Karpas-422 (cell line): Measurements from ENCODE around the gene TFF1. TPM values are rescaled to one million over a fixed set of nuclear protein-coding genes. Genes with fewer than 3 reads are reported as not detected.

Experiments
- DNase-seq: peaks from one replicate; pipeline ENCODE4 v3.0.0-alpha.2; 2015
- H2AFZ ChIP-seq: fragments of 200-600 bp; sonication (generic); 2 replicates; pipeline ENCODE4 v1.6.1; 2014; ENCODE audit warnings: antibody characterized with exemption, low read length, mixed read lengths
- H3K27ac ChIP-seq: fragments of 200-600 bp; sonication (generic); 2 replicates; pipeline ENCODE4 v1.5.1; 2014; ENCODE audit warnings: mild to moderate bottlenecking, low read length, moderate library complexity
- H3K27me3 ChIP-seq: fragments of 200-600 bp; sonication (generic); 2 replicates; pipeline ENCODE4 v1.6.1; 2014; ENCODE audit warnings: low read length, mixed read lengths
- H3K36me3 ChIP-seq: fragments of 200-600 bp; sonication (generic); 2 replicates; pipeline ENCODE4 v1.6.1; 2014; ENCODE audit warnings: low read length, mixed read lengths; ENCODE audit not compliant: insufficient read depth
- H3K4me1 ChIP-seq: fragments of 200-600 bp; sonication (generic); 2 replicates; pipeline ENCODE4 v1.6.1; 2014; ENCODE audit warnings: mild to moderate bottlenecking, low read length, mixed read lengths
- H3K4me2 ChIP-seq: fragments of 200-600 bp; sonication (generic); 2 replicates; pipeline ENCODE4 v1.6.1; 2014; ENCODE audit warnings: low read length, low read depth, mild to moderate bottlenecking; ENCODE audit not compliant: poor library complexity, severe bottlenecking
- H3K4me3 ChIP-seq: fragments of 200-600 bp; sonication (generic); 2 replicates; pipeline ENCODE4 v1.5.1; 2014; ENCODE audit warnings: mild to moderate bottlenecking, antibody characterized with exemption, low read length, mixed read lengths
- H3K79me2 ChIP-seq: fragments of 200-600 bp; sonication (generic); 2 replicates; pipeline ENCODE4 v1.6.1; 2014; ENCODE audit warnings: mild to moderate bottlenecking, low read length, mixed read lengths
- H3K9ac ChIP-seq: fragments of 200-600 bp; sonication (generic); 2 replicates; pipeline ENCODE4 v1.6.0; 2014; ENCODE audit warnings: low read length
- H3K9me2 ChIP-seq: fragments of 200-600 bp; sonication (generic), shearing (Covaris generic); replicated peaks from 2 replicates; pipeline ENCODE4 v1.6.0; 2014; ENCODE audit warnings: mild to moderate bottlenecking, low read length, moderate library complexity; ENCODE audit not compliant: insufficient read depth
- H3K9me3 ChIP-seq: fragments of 300-700, 200-600 bp; sonication (generic); 2 replicates; pipeline ENCODE4 v1.6.1; 2014; ENCODE audit warnings: low read length, mixed read lengths
- H4K20me1 ChIP-seq: fragments of 200-600 bp; sonication (generic); 2 replicates; pipeline ENCODE4 v1.6.1; 2014; ENCODE audit warnings: mild to moderate bottlenecking, antibody characterized with exemption, low read length, low read depth; ENCODE audit not compliant: insufficient read depth
- total RNA-seq: library from RNA; depleted of rRNA; stranded (reverse); fragments of >200 nt; shearing (Covaris generic); gene quantifications from 2 replicates; pipeline ENCODE4 v1.2.3, GENCODE V29; 2014; ENCODE audit warnings: low replicate concordance

TFF1 gene
- total RNA-seq, 1 experiment from 2014 or later, result not detected

DNA sequence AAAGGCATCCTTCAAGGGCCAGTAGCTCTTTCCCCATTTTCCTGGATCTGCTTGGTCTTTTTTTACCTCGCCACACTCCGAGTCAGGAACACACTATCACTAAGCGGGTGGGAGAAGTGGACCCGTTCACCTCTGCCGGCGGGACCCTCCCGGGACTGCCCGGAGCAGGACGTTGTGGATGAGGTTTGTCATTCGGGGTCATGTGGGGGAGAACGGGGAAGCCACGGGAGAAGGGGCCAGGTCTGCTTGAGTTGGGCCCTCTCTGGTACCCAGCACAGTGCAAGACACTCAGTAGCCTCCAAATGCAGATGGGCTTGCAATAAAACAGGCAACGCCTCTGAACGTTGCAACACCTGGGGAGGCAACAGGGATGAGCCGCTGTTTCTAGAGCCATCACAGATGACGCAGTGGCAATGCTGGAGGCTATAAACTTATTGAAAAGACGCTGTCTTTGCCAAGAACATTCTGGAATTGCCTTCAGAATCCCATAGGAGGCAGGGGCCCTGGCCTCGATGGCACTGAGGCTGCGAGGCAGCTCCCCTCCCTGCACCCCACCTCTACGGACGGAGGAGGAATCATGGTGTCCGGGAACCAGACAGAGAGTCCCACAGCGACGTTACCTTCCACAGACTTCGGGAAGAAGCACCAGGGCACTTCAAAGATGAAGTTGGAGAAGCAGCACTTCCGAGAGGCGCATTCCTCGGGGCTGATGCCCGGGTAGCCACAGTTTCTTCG, 19.3 kb downstream of the TFF1 start:
- DNase-seq, result no peak
- H3K4me2 ChIP-seq, result no peak overlapping the region
- no peaks in the 10 kb centered on the region for H3K9me2 ChIP-seq
- no peak overlapping the region for H3K9ac ChIP-seq
- H3K79me2 ChIP-seq, result no peaks in the 10 kb centered on the region
- H3K27ac ChIP-seq, result no peak overlapping the region
- H4K20me1 ChIP-seq, result no peaks in the 10 kb centered on the region
- no peak overlapping the region for H3K4me3 ChIP-seq
- H2AFZ ChIP-seq, result no peak overlapping the region
- no peaks in the 10 kb centered on the region for H3K4me1 ChIP-seq
- no peaks in the 10 kb centered on the region for H3K27me3 ChIP-seq
- H3K36me3 ChIP-seq, result no peaks in the 10 kb centered on the region
- H3K9me3 ChIP-seq, result no peaks in the 10 kb centered on the region

DNA sequence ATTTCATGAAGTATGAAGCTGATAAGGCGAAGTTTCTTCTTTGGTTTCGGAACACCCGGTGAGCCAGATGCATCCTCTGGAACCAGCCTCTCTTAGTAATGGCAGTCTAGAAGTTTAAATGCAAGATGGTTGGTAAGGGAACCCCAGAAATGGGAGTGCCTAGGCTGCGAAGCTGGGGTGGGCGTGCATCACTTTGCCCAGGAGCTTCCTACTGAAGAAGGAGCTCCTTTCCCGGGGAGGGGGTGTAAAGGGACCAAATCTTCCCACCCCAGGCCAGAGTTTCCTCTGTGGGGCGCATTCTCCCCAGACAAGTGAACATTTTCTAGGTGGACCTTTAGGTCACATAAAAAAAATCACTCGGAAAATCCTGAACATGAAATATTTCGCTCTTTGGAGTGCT, 19.9 kb downstream of the TFF1 start:
- Histone ChIP-seq H2AFZ (no peak overlapping the region), H3K9me3 (no peaks in the 10 kb centered on the region), H3K4me2 (no peak overlapping the region), H3K27me3 (no peaks in the 10 kb centered on the region), H3K9me2 (no peaks in the 10 kb centered on the region), H3K79me2 (no peaks in the 10 kb centered on the region), H3K9ac (no peak overlapping the region), H3K4me1 (no peaks in the 10 kb centered on the region), H3K27ac (no peak overlapping the region), H3K36me3 (no peaks in the 10 kb centered on the region), H4K20me1 (no peaks in the 10 kb centered on the region), H3K4me3 (no peak overlapping the region)
- no peak for DNase-seq

DNA sequence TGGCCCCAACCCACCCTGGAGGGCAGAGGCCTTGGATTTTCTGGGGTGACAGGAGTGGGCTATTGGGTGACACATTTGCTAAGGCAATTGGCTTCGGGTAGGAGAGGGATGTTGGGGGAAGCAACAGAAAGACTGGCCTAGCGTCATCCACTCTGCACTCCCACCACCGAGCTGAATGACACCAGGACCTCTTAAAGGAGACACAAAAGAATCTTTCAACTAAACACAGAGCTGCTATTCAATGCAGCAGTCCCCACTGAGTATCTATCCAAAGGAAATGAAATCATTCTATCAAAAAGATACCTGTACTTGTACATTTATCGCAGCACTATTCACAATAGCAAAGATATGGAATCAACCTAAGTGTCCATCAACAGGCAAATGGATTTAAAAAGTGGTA, 21.7 kb downstream of the TFF1 start:
- Histone ChIP-seq H3K9me3 (no peaks in the 10 kb centered on the region), H3K4me3 (no peak overlapping the region), H2AFZ (no peak overlapping the region), H3K4me1 (no peaks in the 10 kb centered on the region), H3K27ac (no peak overlapping the region), H3K9ac (no peak overlapping the region), H3K36me3 (no peaks in the 10 kb centered on the region), H3K4me2 (no peak overlapping the region), H3K27me3 (no peaks in the 10 kb centered on the region), H3K79me2 (no peaks in the 10 kb centered on the region), H3K9me2 (no peaks in the 10 kb centered on the region), H4K20me1 (no peaks in the 10 kb centered on the region)
- no peak for DNase-seq

DNA sequence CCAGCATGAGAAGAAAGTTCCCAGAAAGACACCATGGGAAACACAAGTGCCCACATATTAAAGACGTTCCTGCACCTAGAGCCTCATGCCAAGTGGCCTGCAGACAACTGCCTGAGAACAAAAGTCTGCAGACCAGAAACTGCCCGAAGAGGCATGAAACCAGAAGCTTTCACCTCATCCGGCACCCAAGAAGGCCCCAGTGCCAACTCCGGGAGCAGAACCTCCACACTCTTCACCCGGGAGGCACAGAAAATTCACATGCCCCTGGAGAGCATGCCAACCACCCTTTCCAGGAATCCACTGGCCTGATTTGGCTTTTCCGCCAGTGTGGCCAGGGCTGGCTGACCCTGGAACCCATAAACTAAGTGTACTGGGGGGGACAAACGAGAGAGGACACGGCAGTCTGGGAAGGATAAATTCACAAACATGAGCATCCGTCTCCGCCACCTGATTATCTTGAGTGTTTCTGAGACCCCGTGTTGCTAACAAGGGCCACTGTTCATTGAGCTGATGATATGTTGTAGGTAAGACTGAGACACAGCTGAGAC, 22.3 kb downstream of the TFF1 start:
- Histone ChIP-seq H3K9me2 (no peaks in the 10 kb centered on the region), H3K4me2 (no peak overlapping the region), H3K27ac (no peak overlapping the region), H3K36me3 (no peaks in the 10 kb centered on the region), H3K4me1 (no peaks in the 10 kb centered on the region), H3K79me2 (no peaks in the 10 kb centered on the region), H3K9ac (no peak overlapping the region), H2AFZ (no peak overlapping the region), H3K27me3 (no peaks in the 10 kb centered on the region), H4K20me1 (no peaks in the 10 kb centered on the region), H3K9me3 (no peaks in the 10 kb centered on the region), H3K4me3 (no peak overlapping the region)
- DNase-seq, result no peak

DNA sequence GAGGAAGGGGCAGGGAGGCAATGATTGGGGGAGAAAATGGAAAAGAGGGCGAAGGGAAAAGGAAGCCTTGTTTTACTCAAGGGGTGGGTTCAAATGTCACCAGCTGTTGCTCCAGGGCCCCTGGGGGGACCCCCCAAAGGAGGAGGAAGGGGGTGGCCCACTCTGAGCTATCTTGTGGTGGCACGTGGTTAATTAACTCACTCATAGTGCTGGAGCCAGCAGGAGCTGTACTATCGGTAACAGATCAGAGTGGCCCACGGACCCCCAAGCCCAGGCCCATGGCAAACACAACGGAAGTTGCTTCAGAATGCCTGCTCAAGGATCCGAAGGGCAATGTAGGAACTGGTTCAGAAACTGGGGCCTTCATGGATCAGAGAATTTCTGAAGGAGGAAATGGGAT, 22.8 kb downstream of the TFF1 start:
- no peaks in the 10 kb centered on the region for H3K9me3 ChIP-seq
- no peaks in the 10 kb centered on the region for H3K9me2 ChIP-seq
- H3K79me2 ChIP-seq, result no peaks in the 10 kb centered on the region
- H3K36me3 ChIP-seq, result no peaks in the 10 kb centered on the region
- H2AFZ ChIP-seq, result no peak overlapping the region
- no peaks in the 10 kb centered on the region for H3K27me3 ChIP-seq
- no peak for DNase-seq
- no peak overlapping the region for H3K4me3 ChIP-seq
- no peaks in the 10 kb centered on the region for H3K4me1 ChIP-seq
- no peaks in the 10 kb centered on the region for H4K20me1 ChIP-seq
- H3K27ac ChIP-seq, result no peak overlapping the region
- no peak overlapping the region for H3K9ac ChIP-seq
- H3K4me2 ChIP-seq, result no peak overlapping the region

DNA sequence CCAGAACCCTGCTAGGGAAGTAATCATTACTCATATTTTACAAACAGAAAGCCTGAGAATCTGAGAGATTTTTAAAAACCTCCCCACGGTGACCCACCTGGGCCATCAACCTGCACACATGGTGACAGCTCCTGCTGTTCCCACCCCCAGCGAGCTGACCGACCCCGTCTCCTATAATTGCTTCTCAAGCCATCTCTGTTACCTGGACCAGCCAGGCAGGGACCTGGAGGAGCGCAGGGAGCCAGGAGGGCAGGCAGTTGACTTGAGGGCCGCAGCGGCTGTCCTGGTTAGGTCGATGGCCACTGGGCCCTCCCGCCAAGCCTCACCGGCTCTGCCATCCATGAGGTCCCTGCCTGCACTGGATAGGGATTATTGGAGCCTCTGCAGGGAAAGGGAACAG, 23.2 kb downstream of the TFF1 start:
- Histone ChIP-seq H3K4me1 (no peaks in the 10 kb centered on the region), H3K27ac (no peak overlapping the region), H4K20me1 (peaks cover 3% of the 10 kb centered on the region; the same call in 1 of the 2 replicates), H3K36me3 (no peaks in the 10 kb centered on the region), H3K27me3 (no peaks in the 10 kb centered on the region), H3K79me2 (no peaks in the 10 kb centered on the region), H3K9me3 (no peaks in the 10 kb centered on the region), H3K9ac (no peak overlapping the region), H2AFZ (no peak overlapping the region), H3K9me2 (no peaks in the 10 kb centered on the region), H3K4me2 (no peak overlapping the region), H3K4me3 (no peak overlapping the region)
- DNase-seq, result no peak

DNA sequence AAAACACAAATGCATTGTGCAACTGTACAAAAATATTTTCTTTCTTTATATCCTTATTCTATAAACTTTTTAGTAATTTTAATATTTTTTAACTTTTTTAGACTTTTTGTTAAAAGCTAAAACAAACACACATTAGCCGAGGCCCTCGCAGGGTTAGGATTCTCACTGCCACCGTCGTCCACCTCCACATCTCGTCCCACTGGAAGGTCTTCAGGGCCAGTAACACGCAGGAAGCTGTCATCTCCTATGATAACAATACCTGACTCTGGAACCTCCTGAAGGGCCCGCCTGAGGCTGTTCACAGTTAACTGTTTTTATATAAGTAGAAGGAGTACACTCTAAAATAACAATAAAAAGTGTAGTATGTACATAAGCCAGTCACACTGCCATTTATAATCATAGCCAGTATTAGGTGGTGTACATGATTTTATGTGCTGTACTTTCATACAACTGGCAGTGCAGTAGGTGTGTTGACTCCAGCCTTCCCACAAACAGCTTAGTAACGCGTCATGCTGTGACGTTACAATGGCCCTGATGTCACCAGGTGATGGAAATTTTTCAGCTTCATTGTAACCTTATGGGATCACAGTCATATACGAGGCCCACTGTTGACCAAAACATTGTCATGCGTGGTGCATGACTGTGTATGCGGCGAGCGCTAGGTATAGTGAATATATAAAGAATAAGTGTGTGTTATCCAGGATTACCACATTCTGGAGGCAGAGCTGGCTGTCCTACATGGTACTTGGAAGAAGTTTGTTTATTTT, 24.4 kb downstream of the TFF1 start:
- H3K36me3 ChIP-seq, result no peaks in the 10 kb centered on the region
- H3K9me2 ChIP-seq, result no peaks in the 10 kb centered on the region
- H3K4me1 ChIP-seq, result no peaks in the 10 kb centered on the region
- no peak overlapping the region for H2AFZ ChIP-seq
- H3K79me2 ChIP-seq, result no peaks in the 10 kb centered on the region
- no peak overlapping the region for H3K4me2 ChIP-seq
- H4K20me1 ChIP-seq, result peaks cover 4% of the 10 kb centered on the region; the same call in 1 of the 2 replicates
- no peak overlapping the region for H3K4me3 ChIP-seq
- no peak for DNase-seq
- H3K9ac ChIP-seq, result no peak overlapping the region
- no peaks in the 10 kb centered on the region for H3K9me3 ChIP-seq
- H3K27me3 ChIP-seq, result no peaks in the 10 kb centered on the region
- no peak overlapping the region for H3K27ac ChIP-seq
